Measurements from ENCODE around the gene CRIP1. TPM values are rescaled to one million over a fixed set of nuclear protein-coding genes. Genes with fewer than 3 reads are reported as not detected.

The CRIP1 gene
- total RNA-seq, 2 donors from 2014 or later: 97.1 to 220 TPM

- intact Hi-C loops (cut with DNase I): loop anchor here (5.0 kb wide), 1 partner anchor 35 kb away; the partner anchor contains the start of gene TMEM121
- no peak for TF ChIP-seq CTCF (IDR thresholded peaks at IDR 0.05)
- peak overlapping the region; percentile 91 for H3K4me3 ChIP-seq
- H3K9me3 ChIP-seq: no peaks in the 10 kb centered on the region
- H3K36me3 ChIP-seq: no peaks in the 10 kb centered on the region
- H3K4me1 ChIP-seq: peaks cover 11% of the 10 kb centered on the region
- peak overlapping the region in 1 of 2 donors; percentile 20 for H3K9ac ChIP-seq (ENCODE audit: low read depth in 2 of 2, low read length in 2 of 2)
- no peaks in the 10 kb centered on the region for H3K27me3 ChIP-seq
- H3K27ac ChIP-seq: no peak overlapping the region
- no peak for DNase-seq
Measured at GRCh38 chr14:105492031-105492970, 5.6 kb downstream of the CRIP1 start.

- no peak overlapping the region for H3K9ac ChIP-seq (ENCODE audit: low read depth in 2 of 2, low read length in 2 of 2)
- no peak overlapping the region for H3K27ac ChIP-seq
- no peak overlapping the region for H3K4me3 ChIP-seq
- TF ChIP-seq CTCF (IDR thresholded peaks at IDR 0.05): no peak
- no peaks in the 10 kb centered on the region for H3K36me3 ChIP-seq
- intact Hi-C loops (cut with DNase I): loop anchor here (5.0 kb wide), 1 partner anchor 34 kb away; the partner anchor contains the start of gene TMEM121
- no peaks in the 10 kb centered on the region for H3K27me3 ChIP-seq
- DNase-seq: no peak
- peaks cover 11% of the 10 kb centered on the region for H3K4me1 ChIP-seq
- no peaks in the 10 kb centered on the region for H3K9me3 ChIP-seq
Measured at GRCh38 chr14:105492971-105493871, 6.5 kb downstream of the CRIP1 start.

- H3K36me3 ChIP-seq: no peaks in the 10 kb centered on the region
- TF ChIP-seq CTCF (IDR thresholded peaks at IDR 0.05): no peak
- H3K9ac ChIP-seq (ENCODE audit: low read depth in 2 of 2, low read length in 2 of 2): no peak overlapping the region
- peaks cover 4% of the 10 kb centered on the region for H3K4me1 ChIP-seq
- H3K27me3 ChIP-seq: no peaks in the 10 kb centered on the region
- H3K9me3 ChIP-seq: no peaks in the 10 kb centered on the region
- intact Hi-C loops (cut with DNase I): loop anchor here (5.0 kb wide), 1 partner anchor 33 kb away; the partner anchor contains the start of gene TMEM121
- DNase-seq: no peak
- H3K27ac ChIP-seq: no peak overlapping the region
- H3K4me3 ChIP-seq: no peak overlapping the region
Measured at GRCh38 chr14:105493921-105494605, 7.4 kb downstream of the CRIP1 start.

GRCh38 chr14:105494606-105494929 is 7.9 kb downstream of the CRIP1 start:
- TF ChIP-seq CTCF (IDR thresholded peaks at IDR 0.05): no peak

More at GRCh38 chr14:105494606-105494929, 7.9 kb downstream of the CRIP1 start:
- Histone ChIP-seq H3K36me3 (no peaks in the 10 kb centered on the region), H3K4me3 (no peak overlapping the region), H3K9me3 (no peaks in the 10 kb centered on the region), H3K9ac (ENCODE audit: low read depth in 2 of 2, low read length in 2 of 2) (no peak overlapping the region), H3K4me1 (no peaks in the 10 kb centered on the region), H3K27me3 (no peaks in the 10 kb centered on the region), H3K27ac (no peak overlapping the region)
- no peak for DNase-seq
- intact Hi-C loops (cut with DNase I): loop anchor here (5.0 kb wide), 1 partner anchor 33 kb away; the partner anchor contains the start of gene TMEM121
